ENCODE results near the gene IGSF9.

DNA sequence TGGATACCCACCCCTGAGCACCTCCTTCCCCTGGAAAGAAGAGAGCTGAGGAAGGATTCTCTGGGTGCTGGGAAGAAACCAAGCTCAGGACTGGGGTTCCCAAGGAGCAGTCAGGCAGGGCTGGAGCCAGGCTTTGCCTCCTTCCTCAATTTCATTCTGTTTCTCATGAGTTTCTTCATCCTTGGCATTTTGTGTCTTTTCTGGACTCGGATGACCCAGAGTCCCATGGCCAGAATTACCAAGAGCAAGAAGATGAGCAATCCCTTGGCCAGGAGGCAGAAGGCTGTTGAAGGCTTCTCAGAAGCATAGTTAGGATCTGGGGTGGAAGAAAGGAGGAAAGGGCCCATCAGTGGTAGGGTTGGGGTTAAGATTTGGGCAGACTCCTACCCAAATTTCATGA, 6.1 kb upstream of the IGSF9 start:
- TF ChIP-seq BHLHE40 (IDR thresholded peaks at IDR 0.05; ENCODE audit: borderline replicate concordance) (no peak), FOXA1 (IDR thresholded peaks at IDR 0.05) (no peak), ARNT (IDR thresholded peaks at IDR 0.05) (no peak), ZNF384 (IDR thresholded peaks at IDR 0.05) (no peak), NFRKB (IDR thresholded peaks at IDR 0.05) (no peak), SP1 (IDR thresholded peaks at IDR 0.05) (no peak), CTBP1 (IDR thresholded peaks at IDR 0.05; ENCODE audit: borderline replicate concordance) (no peak)
